HG03565 (cell line): ENCODE results near the gene USP7.
"Not testable (repeated sequence)": the region's sequence is repeated elsewhere in the genome, so short reads cannot be mapped to it uniquely, and the experiment has no call there.

ENCODE experiments used
- ATAC-seq: cut with Tn5 transposase; IDR thresholded peaks from one replicate; pipeline ENCODE4 v1.9.1; 2021; ENCODE audit warnings: mild to moderate bottlenecking, moderate library complexity; ENCODE audit not compliant: unreplicated experiment

The USP7 gene

DNA sequence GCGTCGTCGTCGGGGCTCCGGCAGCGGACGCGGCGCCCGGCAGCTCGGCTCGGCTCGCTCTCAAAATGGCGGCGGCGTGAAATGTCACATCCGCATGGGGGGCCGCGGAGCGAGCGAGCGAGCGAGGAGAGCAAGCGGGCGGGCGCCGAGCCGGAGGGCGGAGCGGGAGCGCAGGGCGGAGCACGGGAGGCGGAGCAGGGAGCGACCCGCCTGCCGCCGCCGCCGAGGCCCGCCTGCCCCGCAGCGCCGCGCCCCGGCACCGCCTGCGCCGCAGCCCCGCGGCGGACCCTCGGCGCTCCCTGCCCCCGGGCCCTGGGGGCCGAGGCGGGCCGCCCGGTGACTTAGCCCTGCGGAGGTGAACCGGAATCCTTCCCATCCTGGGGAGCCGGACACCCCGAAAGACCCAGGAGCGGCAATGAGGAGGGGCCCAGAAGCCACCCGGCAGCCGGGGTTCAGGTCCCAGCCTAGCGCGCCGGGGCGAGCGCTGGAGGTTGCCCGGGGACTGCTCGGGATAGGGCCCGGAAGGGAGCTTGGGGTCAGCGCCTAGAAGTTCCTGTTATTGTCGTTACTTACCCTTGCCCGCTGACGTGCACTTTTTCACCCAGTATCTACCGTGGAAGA, at the start of gene USP7:
USP7 (minus strand) TSS at position 86 of the 621 bp plus-strand sequence. CDS start 621 bp downstream, outside the sequence.
- ATAC-seq = peak; percentile 81

DNA sequence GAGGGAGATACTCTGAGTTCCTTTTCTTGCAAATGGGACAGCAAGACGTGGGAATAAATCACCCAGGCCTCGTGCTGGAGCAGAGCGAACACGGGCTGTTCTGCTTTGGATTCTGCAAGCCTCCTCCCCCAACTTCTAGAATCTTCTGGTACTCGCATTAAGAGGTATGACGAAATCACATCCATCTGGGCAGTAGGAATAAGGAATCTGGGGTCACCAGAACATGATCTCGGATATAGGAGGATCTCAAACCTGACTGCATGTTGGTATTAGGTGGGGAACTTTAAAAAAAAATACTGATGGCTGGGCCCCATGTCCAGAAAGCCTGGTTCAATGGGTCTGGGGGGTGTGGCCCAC, 49.8 kb upstream of the USP7 start:
- no peak for ATAC-seq

DNA sequence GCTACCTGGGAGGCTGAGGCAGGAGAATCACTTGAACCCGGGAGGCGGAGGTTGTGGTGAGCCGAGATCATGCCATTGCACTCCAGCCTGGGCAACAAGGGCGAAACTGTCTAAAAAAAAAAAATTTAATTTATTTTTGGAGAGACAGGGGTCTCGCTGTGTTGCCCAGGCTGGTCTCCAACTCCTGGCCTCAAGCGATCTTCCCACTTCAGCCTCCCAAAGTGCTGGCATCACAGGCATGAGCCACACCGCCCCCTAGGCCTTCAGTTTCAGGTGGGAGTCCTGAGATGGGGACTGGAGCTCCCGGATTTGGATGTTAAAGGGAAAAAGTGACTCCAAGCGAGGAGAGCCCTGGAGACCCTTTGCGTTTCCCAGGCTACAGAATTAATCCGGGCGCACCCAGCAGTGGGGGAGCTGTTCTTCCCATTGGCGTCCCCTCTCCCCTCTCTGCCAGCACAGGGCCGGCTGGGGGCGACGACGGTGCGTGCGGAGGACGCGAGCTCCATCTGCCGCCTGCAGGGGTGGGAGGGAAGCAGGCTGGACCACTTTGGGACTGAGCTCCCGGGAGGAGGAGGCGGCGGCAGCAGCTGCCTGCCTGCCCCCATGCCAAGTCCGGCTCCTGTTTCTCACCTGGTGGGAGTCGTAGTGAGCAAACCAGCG, 49.3 kb upstream of the USP7 start:
- no peak for ATAC-seq

DNA sequence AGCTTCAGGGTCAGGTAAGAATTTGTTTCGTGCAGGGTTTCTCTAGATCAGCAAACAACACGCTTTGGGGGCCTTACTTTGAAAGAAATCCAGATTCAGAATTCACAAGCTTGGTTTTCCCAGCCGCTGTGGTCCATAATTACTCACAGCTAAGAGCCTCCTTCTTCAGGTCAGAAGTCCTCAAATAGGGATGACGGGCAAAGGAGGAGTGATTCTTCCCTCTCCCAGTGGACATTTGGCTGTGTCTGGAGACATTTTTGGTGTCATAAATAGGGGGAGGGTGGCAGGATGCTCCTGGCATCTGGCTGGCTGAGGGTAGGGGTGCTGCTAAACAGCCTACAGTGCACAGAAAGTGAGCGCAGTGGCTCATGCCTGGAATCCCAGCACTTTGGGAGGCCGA, 48.6 kb upstream of the USP7 start:
- no peak for ATAC-seq

DNA sequence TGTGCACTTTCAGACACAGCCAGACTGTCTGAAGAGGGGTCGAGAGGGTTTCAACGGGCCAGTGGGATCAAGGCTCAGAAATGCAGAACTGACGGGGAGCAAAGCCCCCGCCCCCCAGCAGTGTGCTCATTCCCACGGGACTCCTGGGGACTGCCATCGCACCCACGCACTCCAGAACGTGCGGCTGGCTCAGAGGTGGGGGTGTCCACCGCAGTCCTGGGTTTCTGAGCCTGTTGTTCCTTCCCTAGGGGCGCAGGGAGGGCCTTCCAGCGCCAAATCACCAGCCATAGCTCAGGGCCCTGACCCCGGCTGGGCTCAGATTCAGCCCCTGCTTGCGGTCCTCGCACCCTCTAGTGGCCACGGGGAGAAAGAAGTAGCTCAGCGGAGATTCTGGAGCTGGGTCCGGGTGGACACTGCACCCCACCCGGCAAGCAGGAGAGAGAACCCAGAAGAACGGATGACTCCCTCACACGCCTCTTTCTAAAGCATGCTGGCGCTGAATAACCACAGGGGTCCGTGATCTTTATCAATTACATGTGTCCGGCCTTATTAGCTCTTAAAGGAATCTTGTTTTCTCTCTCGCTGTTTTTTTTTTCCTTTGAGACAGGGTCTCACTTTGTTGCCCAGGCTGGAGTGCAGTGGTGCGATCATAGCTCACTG, 45.0 kb upstream of the USP7 start:
- ATAC-seq = peak; percentile 83

DNA sequence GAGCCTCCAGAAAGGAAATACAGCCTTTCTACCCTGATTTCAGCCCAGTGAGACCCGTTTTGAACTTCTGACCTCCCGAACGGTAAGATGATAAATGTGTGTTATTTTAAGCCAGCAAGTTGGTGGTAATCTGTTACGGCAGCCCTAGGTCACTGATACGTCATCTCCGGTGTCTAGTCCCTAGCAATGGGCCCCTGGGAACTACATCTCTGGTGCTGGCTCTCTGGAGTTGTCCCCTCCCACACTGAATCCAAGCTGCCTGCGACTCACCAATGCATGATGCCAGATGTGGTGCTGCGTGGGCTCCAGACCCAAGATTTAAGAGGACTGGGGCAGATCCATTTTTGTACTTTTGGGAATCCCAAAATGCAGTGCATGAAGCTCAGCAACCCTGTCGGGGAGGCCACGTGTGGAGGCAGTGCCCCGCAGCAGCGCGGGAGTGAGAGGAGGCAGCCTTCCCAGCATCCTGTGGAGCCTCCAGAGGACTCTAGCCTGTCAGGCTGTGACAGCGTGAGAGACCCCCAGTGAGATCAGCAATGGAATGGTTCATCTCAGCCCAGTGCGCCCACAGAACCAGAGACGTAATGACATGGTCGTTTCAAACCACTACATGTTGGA, 43.6 kb upstream of the USP7 start:
- ATAC-seq = no peak

DNA sequence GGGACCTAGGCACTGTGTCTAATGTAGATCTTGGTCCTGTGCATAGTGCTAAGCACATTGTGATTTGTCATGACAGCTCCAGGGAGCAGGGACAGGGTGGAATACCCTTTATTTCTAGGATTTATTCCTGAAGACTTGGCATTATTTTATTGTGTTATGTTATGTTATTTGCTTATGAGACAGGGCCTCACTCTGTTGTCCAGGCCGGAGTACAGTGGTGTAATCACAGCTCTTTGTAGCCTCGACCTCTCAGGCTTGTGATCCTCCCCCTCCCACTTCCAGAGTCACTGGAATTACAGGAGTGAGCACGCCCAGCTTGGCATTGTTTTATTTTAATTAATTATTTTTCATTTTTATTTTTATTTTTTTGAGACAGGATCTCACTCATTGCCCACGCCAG, 40.5 kb upstream of the USP7 start:
- no peak for ATAC-seq

DNA sequence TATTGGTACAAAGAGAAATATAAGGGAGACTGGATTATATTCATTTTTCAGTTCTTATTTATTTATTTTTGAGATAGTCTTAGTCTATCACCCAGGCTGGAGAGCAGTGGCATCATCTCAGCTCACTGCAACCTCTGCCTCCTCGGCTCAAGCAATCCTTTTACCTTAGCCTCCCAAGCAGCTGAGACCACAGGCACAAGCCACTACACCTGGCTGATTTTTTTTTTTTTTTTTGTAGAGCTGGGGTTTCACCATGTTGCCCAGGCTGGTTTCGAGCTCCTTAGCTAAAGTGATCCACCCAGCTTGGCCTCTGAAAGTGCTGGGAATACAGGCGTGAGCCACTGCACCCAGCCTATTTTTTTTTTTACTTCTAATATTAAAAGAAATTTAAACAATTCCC, 40.1 kb upstream of the USP7 start:
- ATAC-seq = no peak

DNA sequence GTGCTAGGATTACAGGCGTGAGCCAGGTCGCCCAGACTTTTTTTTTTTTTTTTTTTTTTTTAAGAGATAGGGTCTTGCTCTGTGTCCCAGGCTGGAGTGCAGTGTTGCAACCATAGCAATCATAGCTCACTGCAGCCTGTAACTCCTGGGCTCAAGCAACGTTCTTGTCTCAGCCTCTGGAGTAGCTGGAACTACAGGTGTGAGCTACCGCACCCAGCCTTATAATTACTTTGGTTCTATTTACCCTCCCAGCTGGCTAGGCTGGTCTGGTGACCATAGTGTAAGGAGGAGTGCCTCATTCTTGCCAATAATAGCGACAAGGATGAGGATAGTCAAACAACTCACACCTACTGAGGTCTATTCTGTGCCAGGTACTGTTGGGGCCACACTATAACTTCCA, 39.6 kb upstream of the USP7 start:
- no peak for ATAC-seq

DNA sequence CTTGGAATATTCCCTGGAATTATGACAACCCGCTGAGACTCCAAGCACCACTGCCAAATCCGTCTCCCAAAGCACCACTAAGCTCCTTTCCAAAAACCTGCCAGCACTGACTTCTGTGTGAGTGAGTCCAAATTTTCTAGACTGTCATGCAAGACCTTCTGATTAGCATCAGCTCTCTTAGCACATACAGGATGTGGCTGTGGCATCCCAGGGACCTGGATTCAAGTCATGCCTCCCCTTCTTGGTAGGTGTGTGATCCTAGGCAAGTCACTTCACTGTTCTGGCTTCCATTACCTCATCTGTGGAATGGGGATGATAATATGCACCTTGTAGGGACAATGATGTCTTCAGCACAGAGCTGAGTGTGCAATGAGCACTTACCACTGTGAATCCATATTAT, 38.3 kb upstream of the USP7 start:
- no peak for ATAC-seq

DNA sequence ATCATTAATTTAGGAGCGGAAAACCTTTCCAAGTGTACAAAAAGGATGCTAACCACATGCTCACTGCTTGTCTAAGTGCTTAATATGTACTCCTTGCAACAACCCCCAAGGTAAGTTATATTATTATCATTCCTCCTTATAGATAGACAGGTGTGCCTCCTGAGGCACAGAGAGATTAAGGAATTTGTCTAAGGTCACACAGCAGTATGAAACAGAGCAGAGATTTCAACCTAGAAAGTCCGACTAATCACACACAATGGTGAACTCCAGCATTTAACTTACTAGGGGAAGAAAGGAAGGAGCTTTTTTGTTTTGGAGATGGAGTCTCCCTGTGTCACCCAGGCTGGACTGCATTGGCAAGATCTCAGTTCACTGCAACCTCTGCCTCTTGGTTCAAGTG, 37.0 kb upstream of the USP7 start:
- no peak for ATAC-seq

DNA sequence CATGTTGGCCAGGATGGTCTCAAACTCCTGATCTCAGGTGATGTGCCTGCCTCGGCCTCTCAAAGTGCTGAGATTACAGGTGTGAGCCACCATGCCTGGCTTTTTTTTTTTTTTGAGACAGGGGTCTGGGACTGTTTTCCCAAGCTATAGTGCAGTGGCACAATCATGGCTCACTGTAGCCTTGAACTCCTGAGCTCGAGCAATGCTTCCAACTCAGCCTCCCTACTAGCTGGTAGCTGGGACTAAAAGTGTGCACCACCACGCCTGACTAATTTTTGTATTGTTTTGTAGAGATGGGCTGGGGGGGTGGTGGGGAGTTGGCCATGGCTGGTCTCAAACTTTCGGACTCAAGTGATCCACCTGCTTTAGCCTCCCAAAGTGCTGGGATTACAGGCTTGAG, 36.1 kb upstream of the USP7 start:
- ATAC-seq = no peak

DNA sequence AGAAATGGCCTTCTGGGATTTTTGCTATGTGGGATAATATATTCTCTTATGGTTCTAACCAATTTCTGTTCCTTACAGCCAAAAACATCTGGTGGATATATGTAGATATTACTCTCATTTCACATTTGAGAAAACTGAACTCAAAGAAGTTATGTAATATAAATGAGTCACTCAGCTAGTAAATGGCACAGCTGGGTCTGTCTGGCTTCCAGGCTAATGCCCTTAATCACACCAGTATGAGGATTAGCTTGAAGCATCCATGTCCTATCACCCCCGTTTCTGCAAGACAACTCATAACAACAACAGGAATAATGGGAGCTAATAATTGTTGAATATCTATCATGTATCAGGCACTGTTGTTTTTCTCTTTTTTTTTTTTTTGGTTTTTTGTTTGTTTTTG, 34.4 kb upstream of the USP7 start:
- ATAC-seq = no peak

DNA sequence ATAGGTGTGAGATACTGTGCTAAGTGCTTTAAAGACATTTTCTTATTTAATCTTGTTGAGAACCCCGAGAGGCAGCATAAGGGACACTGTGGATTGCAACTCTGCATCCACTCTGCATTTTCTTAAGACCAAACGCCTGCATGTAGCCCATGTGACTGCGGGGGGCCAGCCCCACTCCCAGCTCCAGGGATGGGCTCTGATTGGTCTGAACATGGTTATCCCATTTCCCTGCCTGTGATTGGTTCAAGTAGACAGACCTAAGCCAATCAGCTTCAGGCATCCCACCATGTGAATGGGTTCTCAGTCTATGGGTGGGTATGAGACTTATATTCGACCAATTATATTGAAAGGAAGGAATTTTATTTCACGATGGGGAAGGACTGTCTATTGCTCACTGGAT, 33.2 kb upstream of the USP7 start:
- no peak for ATAC-seq

DNA sequence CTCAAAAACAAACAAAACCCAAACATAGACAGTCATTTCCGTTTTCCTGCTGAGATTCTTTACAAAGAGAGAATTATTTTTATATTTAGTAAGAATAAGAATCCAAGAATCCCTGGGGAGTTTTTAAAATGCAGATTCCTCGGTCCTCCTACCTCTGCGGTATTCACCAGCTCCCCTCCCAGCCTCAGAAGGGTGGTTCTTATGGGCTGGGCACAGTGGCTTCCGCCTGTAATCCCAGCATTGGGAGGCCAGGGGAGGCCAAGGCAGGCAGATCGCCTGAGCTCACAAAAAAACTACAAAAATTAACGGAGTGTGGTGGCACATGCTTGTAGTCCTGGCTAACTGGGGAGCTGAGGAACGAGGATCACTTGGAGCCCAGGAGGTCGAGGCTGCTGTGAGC, 26.7 kb upstream of the USP7 start:
- no peak for ATAC-seq

DNA sequence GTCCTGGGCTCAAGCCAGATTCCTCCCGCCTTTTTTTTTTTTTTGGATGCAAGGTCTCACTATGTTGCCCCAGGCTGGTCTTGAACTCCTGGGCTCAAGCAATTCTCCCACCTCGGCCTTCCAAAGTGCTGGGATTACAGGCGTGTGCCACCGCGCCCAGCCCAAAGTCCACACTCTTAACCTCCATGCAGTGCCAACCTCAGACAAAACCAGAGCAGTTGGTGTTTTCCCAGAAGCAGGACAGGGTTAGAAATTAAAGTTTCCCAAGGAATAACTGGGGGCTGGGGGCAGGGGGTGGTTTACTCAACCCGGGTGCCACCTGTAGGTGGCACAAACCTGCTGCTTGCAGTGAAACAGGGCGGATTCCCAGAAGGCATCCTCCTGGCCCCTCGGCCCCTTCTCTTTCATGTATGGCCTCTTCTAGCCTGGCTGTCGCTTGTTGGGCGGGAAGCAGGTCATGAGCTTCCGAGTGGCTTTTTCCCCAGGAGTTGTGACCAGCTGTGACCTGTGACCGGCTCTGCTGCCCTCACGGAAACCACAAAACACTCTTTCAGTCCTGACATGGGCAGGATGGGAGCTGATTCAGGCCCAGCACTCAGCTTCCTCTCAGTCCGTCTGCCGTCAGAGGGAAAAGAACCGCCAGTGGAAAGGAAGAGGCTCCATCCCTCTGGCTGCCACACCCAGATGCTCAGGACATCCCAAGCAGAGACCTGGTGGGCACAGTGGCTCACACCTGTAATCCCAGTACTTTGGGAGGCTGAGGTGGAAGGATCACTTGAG, 25.6 kb upstream of the USP7 start:
- ATAC-seq = no peak

DNA sequence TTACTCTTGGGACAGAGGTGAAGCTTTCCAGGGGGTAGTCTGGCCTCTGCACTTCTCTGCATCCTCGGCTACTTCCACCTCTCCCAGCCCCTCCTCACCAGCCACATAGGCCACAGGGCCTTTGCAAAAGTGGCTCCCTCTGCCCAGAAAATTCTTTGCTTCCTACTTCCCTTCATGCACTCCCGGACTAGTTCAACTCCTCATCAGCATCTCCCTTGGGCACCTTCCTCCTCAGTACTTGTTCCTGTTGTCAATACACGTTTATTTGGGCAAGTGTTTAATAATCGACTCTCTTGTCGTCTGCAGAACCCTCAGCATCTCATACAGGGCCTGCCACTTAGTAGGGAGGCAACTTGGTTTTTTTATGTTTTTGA, 23.1 kb upstream of the USP7 start:
- ATAC-seq = no peak

DNA sequence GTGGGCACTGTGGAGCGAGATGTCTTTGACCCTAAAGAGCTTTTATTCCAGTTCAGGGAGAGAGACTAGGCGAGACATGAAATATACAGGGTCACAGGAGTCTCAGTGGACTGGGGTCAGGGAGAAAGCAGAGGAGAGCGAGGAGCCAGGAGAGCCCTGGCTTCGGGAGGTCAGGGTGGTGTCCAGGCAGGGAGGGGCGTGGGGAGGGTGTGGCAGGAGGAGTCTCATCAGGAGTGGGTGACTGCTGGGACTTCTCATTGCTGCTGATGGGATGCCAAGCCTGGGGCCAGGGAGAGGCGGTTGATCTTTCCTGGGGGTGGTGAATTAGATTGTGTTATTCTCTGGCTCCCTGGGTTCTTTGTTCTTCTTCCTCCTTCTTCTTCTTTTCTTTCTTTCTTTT, 22.4 kb upstream of the USP7 start:
- no peak for ATAC-seq

DNA sequence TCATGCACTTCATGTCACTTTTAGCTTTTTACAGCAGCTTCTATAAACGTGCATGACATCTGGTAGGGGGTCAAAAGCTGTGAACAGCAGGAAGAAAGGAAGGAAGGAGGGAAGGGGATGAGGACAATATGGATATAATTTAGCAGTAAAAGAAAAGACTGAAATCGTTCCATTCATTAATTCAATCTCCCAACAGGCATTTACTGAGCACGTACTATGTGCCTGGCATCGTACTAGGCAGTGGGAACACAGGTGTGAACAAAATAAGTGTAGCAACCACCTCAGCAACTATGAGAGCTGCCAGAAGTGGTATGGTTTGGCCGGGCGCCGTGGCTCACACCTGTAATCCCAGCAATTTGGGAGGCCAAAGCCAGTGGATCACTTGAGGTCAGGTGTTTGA, 19.1 kb upstream of the USP7 start:
- ATAC-seq = no peak

DNA sequence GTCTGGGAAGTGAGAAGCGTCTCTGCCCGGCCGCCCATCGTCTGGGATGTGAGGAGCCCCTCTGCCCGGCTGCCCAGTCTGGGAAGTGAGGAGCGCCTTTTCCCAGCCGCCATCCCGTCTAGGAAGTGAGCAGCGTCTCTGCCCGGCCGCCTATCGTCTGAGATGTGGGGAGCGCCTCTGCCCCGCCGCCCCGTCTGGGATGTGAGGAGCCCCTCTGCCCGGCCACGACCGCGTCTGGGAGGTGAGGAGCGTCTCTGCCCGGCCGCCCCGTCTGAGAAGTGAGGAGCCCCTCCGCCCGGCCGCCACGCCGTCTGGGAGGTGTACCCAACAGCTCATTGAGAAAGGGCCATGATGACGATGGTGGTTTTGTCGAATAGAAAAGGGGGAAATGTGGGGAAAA, 18.2 kb upstream of the USP7 start:
- ATAC-seq = not testable (repeated sequence)

DNA sequence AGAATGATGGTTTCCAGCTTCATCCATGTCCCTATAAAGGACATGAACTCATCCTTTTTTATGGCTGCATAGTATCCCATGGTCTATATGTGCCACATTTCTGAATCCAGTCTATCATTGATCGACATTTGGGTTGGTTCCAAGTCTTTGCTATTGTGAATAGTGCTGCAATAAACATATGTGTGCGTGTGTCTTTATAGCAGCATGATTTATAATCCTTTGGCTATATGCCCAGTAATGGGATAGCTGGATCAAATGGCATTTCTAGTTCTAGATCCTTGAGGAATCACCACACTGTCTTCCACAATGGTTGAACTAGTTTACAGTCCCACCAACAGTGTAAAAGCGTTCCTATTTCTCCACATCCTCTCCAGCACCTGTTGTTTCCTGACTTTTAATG, 12.5 kb upstream of the USP7 start:
- not testable (repeated sequence) for ATAC-seq
